GM21529 (cell line): ENCODE data around the gene RELA.
"Not testable (repeated sequence)": the region's sequence is repeated elsewhere in the genome, so short reads cannot be mapped to it uniquely, and the experiment has no call there.

Source experiments
- ATAC-seq: cut with Tn5 transposase; IDR thresholded peaks from one replicate; pipeline ENCODE4 v1.9.1; 2021; ENCODE audit not compliant: unreplicated experiment

RELA gene

GRCh38 chr11:65672180-65672860, 9.6 kb upstream of the RELA start:
- no peak for ATAC-seq

DNA sequence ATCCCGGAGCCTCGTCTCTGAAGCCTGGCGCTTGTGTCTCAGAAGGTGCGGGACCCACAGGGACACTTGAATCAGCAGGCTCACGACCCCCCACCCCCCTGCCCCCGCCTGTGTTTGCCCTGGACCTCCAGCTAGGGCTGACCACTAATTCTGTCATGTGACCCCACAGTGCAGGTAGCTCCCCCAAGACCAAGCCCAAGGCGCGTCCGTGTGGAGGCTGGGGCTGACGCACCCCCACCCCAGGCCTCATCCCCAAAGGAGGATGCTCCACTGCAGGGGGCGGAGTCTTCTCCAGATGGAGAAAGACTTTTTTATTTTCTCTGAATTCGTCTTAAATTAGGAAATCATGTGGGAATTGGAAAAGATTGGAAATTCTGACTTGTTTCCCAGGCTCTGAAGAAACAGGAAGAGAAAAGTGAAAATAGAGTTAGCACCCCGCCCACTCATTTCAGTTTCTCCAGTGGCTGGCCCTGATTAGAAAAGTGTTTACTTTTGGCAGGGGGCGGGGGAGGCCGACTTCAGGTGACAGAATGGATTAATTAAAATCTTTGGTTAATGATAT, 1.0 kb upstream of the RELA start:
- no peak for ATAC-seq

- peak; percentile 16 for ATAC-seq
These were observed 393 bp downstream of the RELA start for GRCh38 chr11:65662247-65662798.

DNA sequence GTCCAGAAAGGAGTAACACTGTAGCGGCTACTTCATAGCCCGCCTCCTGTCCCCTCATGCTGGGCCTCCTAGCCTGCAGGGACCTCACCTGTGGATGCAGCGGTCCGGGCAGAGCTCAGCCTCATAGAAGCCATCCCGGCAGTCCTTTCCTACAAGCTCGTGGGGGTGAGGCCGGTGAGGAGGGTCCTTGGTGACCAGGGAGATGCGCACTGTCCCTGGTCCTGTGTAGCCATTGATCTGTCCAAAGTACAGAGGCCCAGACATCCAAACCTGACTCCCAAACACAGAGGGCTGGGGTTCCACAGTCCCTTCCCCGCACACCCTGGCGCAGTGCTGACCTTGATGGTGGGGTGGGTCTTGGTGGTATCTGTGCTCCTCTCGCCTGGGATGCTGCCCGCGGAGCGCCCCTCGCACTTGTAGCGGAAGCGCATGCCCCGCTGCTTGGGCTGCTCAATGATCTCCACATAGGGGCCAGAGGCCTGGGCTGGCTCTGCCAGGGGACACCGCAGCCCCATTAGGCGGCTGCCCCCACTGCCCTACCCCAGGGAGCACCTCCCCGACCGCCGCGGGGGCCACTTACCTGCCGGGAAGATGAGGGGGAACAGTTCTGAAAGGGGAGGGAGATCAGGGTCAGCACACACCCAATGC, 993 bp downstream of the RELA start:
- no peak for ATAC-seq

- not testable (repeated sequence) for ATAC-seq
These were observed 1.8 kb downstream of the RELA start for GRCh38 chr11:65660908-65661307.

GRCh38 chr11:65660038-65660437, 2.7 kb downstream of the RELA start:
- no peak for ATAC-seq

DNA sequence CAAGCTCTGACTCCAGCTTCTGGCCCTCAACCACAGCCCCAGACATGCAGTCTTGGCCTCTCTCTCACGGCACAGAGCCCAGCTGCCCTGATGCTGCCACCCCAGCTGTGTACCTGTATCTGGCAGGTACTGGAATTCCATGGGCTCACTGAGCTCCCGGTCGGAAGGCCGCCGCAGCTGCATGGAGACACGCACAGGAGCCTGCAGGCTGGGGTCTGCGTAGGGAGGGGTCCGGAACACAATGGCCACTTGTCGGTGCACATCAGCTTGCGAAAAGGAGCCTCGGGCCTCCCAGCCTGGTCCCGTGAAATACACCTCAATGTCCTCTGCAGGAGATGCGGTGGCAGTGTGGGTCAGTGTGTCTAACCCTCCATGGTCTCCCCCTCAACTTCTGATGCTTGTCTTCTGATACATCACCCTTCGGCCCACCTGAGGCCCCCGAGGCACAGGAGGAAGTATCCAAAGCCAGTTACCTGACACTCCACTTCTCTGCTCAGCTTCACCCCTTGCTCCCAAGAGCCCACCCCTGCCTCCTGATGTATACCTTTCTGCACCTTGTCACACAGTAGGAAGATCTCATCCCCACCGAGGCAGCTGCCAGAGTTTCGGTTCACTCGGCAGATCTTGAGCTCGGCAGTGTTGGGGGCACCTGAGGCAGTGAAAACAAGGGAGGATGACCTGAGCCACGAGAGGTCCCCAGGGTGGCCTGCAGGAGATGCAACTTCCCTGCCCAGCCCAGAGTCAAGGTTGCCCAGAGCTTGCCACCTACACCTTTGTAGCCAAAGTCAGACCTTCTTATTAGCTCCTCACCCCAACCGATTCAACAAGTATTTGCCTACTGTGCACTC, 4.3 kb downstream of the RELA start:
- ATAC-seq: no peak

GRCh38 chr11:65657426-65657825, 5.3 kb downstream of the RELA start:
- ATAC-seq: no peak

GRCh38 chr11:65655570-65656332, 7.0 kb downstream of the RELA start:
- ATAC-seq: no peak

DNA sequence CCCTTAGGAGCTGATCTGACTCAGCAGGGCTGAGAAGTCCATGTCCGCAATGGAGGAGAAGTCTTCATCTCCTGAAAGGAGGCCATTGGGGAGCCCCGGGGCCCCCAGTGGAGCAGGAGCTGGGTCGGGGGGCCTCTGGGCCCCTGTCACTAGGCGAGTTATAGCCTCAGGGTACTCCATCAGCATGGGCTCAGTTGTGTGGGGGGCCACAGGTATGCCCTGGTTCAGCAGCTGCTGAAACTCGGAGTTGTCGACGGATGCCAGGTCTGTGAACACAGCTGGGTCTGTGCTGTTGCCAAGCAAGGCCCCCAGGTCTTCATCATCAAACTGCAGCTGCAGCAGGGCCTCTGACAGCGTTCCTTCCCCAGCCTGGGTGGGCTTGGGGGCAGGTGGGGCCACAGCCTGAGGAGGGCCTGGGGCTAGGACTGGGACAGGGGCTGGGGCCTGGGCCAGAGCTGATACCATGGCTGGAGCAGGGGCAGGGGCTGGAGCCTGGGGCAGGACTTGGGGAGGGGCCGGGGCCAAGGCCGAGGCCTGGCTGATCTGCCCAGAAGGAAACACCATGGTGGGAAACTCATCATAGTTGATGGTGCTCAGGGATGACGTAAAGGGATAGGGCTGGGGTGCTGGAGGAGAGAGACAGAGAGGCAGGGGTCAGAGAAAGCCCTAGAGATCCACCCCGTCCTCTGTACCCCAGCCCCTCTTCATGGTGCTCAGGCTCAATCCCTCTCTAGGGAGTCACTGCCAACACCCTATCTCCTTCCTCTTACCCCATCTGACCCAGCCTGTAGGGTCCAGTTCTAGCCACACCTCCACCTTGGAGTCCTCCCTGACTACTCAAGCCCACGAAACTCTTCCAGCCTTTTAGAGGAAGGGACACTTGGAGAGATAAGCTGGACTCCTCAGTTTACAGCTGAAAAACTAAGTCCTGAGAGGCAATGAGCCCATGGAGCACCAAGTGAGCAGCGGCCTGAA, 8.1 kb downstream of the RELA start:
- no peak for ATAC-seq

DNA sequence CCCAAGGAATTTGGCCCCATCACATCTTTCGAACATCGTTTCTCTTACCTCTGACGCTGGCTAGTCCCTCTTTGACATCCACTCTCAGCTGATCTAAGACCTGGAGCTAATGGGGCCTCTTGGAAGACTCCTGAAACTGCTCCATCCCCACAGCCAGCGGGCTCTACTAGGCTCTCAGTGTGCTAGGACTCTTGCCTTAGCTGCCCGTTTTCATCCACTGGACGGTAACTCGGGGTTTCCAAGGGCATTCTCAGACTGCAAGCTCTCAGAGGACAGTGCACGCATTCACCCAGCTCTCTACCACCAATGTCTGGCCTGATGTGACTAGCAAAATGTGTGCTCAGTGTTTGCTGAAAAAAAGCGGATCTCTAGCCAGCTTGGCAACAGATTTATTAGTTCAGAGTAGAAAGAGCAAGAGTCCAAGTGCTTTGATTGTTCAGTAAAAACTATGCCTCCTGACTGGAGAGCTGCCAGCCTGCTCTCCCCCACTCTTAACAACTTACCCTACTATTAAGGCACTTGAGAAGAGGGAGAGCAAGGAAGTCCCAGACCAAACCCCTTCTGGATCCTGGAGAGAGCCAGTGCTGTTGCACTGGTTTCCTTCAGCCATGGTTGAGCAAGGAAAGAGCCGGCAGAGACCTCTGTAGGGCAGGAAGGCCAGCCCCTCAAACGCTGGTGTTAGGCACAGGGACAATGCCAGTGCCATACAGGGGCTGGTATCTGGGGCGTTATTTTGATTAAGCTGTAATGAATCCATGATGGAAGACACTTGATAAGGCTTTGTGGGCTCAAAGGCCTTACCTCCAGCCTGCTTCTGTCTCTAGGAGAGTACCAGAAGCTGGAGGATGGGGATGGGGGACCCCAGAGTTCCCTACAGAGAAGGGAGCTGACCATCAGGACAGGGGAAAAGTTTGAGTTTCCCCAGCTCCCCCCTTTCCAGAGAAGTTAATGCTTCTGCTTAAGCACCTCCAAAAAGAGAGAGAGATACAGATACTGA, 9.2 kb downstream of the RELA start:
- ATAC-seq: no peak

- peak; percentile 75 for ATAC-seq
These were observed 10.0 kb downstream of the RELA start for GRCh38 chr11:65652511-65653228.

GRCh38 chr11:65651589-65652510, 10.9 kb downstream of the RELA start:
- ATAC-seq: no peak

DNA sequence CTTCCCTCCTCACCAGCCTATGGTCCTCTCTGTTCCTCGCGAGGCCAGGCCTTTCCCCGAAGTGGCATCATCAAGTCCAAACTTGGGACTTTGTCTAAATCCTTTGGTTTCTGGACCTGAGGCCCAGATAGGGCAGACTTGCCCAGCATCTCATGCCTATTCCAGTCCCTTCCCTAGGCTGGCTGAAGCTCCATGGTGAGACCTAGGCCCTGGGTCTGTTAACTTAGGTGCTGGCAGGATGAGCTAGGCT, 11.5 kb downstream of the RELA start:
- ATAC-seq: no peak

GRCh38 chr11:65650547-65651338, 12.0 kb downstream of the RELA start:
- ATAC-seq: no peak
